H1 (cell line): Measurements from ENCODE around the gene PJA1. TPM values are rescaled to one million over a fixed set of nuclear protein-coding genes. Genes with fewer than 3 reads are reported as not detected.

Source experiments
- CTCF ChIA-PET: fragments of 300-600 bp; sonication (Branson Sonifier 250); formaldehyde crosslinking; loops from one replicate; lab custom pipeline; 2021; ENCODE audit not compliant: partially characterized antibody; lab: Charles Lee
- POLR2A ChIA-PET: fragments of 300-600 bp; sonication (Branson Sonifier 250); formaldehyde crosslinking; loops from one replicate; lab custom pipeline; 2021; ENCODE audit warnings: inconsistent platforms; ENCODE audit not compliant: partially characterized antibody; lab: Charles Lee
- DNase-seq, 2 experiments: peaks; one replicate each; pipeline versions ENCODE4 v3.0.0 to v3.0.0-alpha.2; 2010 to 2022; ENCODE audit warnings: low spot score in 2 of 2, low read depth in 1 of 2, mixed read lengths in 1 of 2
- FAIRE-seq: peaks from 2 replicates; lab custom pipeline; 2011; peaks lifted over from hg19 to GRCh38; lab: Jason Lieb, UNC
- H2AFZ ChIP-seq: 2 replicates; pipeline ENCODE4 v1.8.1; 2012; ENCODE audit warnings: low read length, inconsistent platforms
- H2AK5ac ChIP-seq: 2 replicates; pipeline ENCODE4 v1.6.1; 2013; ENCODE audit warnings: low read depth, low read length
- H2BK120ac ChIP-seq: replicated peaks from 2 replicates; pipeline ENCODE3; 2013; ENCODE audit warnings: low read depth, low read length, inconsistent platforms
- H2BK12ac ChIP-seq: 2 replicates; pipeline ENCODE4 v1.6.1; 2013; ENCODE audit warnings: low read depth, low read length
- H2BK15ac ChIP-seq: 2 replicates; pipeline ENCODE4 v1.6.1; 2013; ENCODE audit warnings: low read length
- H2BK20ac ChIP-seq: 2 replicates; pipeline ENCODE4 v1.6.1; 2013; ENCODE audit warnings: low read length
- H2BK5ac ChIP-seq: 2 replicates; pipeline ENCODE4 v1.6.1; 2013; ENCODE audit warnings: low read depth, low read length
- H3K14ac ChIP-seq: 2 replicates; pipeline ENCODE4 v1.6.1; 2013; ENCODE audit warnings: inconsistent platforms; ENCODE audit not compliant: insufficient read length
- H3K18ac ChIP-seq: 2 replicates; pipeline ENCODE4 v1.6.1; 2013; ENCODE audit warnings: low read length; ENCODE audit errors: extremely low read depth
- H3K23ac ChIP-seq: 2 replicates; pipeline ENCODE4 v1.6.1; 2013; ENCODE audit warnings: inconsistent platforms; ENCODE audit not compliant: insufficient read length
- H3K23me2 ChIP-seq: 2 replicates; pipeline ENCODE4 v1.6.1; 2013; ENCODE audit warnings: low read depth, low read length
- H3K27ac ChIP-seq: 2 replicates; pipeline ENCODE4 v1.6.1; 2011; ENCODE audit warnings: low read depth, low read length, inconsistent platforms
- H3K27me3 ChIP-seq, 4 experiments: replicated peaks in 1 of 4; 1 replicate in 1 of 4; 2 replicates in 3 of 4; pipeline versions ENCODE4 v1.6.1 to v1.8.1; 2011 to 2013; ENCODE audit warnings: low read length in 3 of 4, mild to moderate bottlenecking in 3 of 4, inconsistent platforms in 2 of 4, mixed read lengths in 2 of 4, moderate library complexity in 1 of 4; ENCODE audit not compliant: control insufficient read depth in 3 of 4, insufficient read depth in 3 of 4; ENCODE audit errors: extremely low read depth in 1 of 4
- H3K36me3 ChIP-seq, 4 experiments: 2 replicates each; pipeline versions ENCODE4 v1.6.1 to v1.8.1; 2011 to 2013; ENCODE audit warnings: mild to moderate bottlenecking in 4 of 4, low read length in 3 of 4, moderate library complexity in 2 of 4, control low read depth in 1 of 4, inconsistent platforms in 1 of 4; ENCODE audit not compliant: insufficient read depth in 4 of 4, control insufficient read depth in 2 of 4
- H3K4ac ChIP-seq: replicated peaks from 2 replicates; pipeline ENCODE3; 2013; ENCODE audit warnings: low read length, low read depth, mixed read lengths, inconsistent platforms; ENCODE audit not compliant: insufficient read length
- H3K4me1 ChIP-seq, 4 experiments: replicated peaks in 1 of 4; 1 replicate in 1 of 4; 2 replicates in 3 of 4; pipeline versions ENCODE4 v1.6.1 to v1.8.1; 2011 to 2013; ENCODE audit warnings: low read length in 3 of 4, inconsistent platforms in 2 of 4, mixed read lengths in 1 of 4; ENCODE audit not compliant: insufficient read depth in 4 of 4, control insufficient read depth in 3 of 4
- H3K4me2 ChIP-seq, 2 experiments: 2 replicates each; pipeline versions ENCODE4 v1.6.1 to v1.8.1; 2011 to 2013; ENCODE audit warnings: low read depth in 2 of 2, low read length in 2 of 2, control low read depth in 1 of 2, inconsistent platforms in 1 of 2, mild to moderate bottlenecking in 1 of 2; ENCODE audit not compliant: insufficient read depth in 1 of 2
- H3K4me3 ChIP-seq, 4 experiments: fragments of 200-600, 300-600 bp in 1 of 4; sonication (generic), shearing (Covaris generic), sonication (Bioruptor Twin) in 1 of 4; 2 replicates each; pipeline versions ENCODE4 v1.5.1 to v1.8.1; 2011 to 2016; ENCODE audit warnings: low read length in 4 of 4, low read depth in 3 of 4, control low read depth in 2 of 4, inconsistent platforms in 2 of 4, mild to moderate bottlenecking in 2 of 4, mixed read lengths in 1 of 4, moderate library complexity in 1 of 4; ENCODE audit not compliant: insufficient read depth in 2 of 4; ENCODE audit errors: extremely low read depth in 1 of 4
- H3K56ac ChIP-seq: replicated peaks from 2 replicates; pipeline ENCODE3; 2013; ENCODE audit warnings: low read depth, mild to moderate bottlenecking, mixed read lengths, low read length, inconsistent platforms; ENCODE audit not compliant: insufficient read length
- H3K79me1 ChIP-seq: 2 replicates; pipeline ENCODE4 v1.6.1; 2013; ENCODE audit warnings: low read depth, low read length, control low read depth
- H3K79me2 ChIP-seq, 2 experiments: 2 replicates each; pipeline versions ENCODE4 v1.6.1 to v1.8.1; 2012 to 2013; ENCODE audit warnings: low read length in 2 of 2, mild to moderate bottlenecking in 2 of 2, inconsistent platforms in 1 of 2; ENCODE audit not compliant: insufficient read depth in 2 of 2, control insufficient read depth in 1 of 2
- H3K9ac ChIP-seq, 4 experiments: replicated peaks in 1 of 4; 1 replicate in 1 of 4; 2 replicates in 3 of 4; pipeline versions ENCODE4 v1.6.1 to v1.8.1; 2011 to 2013; ENCODE audit warnings: low read depth in 3 of 4, low read length in 3 of 4, control low read depth in 2 of 4, mild to moderate bottlenecking in 2 of 4, moderate library complexity in 2 of 4, inconsistent platforms in 1 of 4; ENCODE audit errors: extremely low read depth in 1 of 4
- H3K9me3 ChIP-seq, 2 experiments: 2 replicates each; pipeline versions ENCODE4 v1.6.1 to v1.8.1; 2012 to 2013; ENCODE audit warnings: mild to moderate bottlenecking in 2 of 2, moderate library complexity in 2 of 2, control low read depth in 1 of 2, inconsistent platforms in 1 of 2, low read depth in 1 of 2, low read length in 1 of 2, mixed read lengths in 1 of 2; ENCODE audit not compliant: insufficient read depth in 2 of 2
- H4K20me1 ChIP-seq, 2 experiments: replicated peaks in 1 of 2; 2 replicates each; pipeline versions ENCODE3 to v1.8.1; 2011 to 2013; ENCODE audit warnings: inconsistent platforms in 2 of 2, low read length in 2 of 2, mild to moderate bottlenecking in 1 of 2; ENCODE audit not compliant: insufficient read depth in 2 of 2, control insufficient read depth in 1 of 2
- H4K5ac ChIP-seq: 2 replicates; pipeline ENCODE4 v1.6.1; 2013; ENCODE audit warnings: low read length, low read depth, mixed read lengths, inconsistent platforms; ENCODE audit not compliant: insufficient read length
- H4K8ac ChIP-seq: 2 replicates; pipeline ENCODE4 v1.8.0; 2013; ENCODE audit warnings: mild to moderate bottlenecking, moderate library complexity, low read length, inconsistent platforms; ENCODE audit not compliant: insufficient read depth; ENCODE audit errors: extremely low read depth
- H4K91ac ChIP-seq: replicated peaks from 2 replicates; pipeline ENCODE3; 2013; ENCODE audit warnings: low read length, mixed read lengths, inconsistent platforms; ENCODE audit not compliant: insufficient read length
- EZH2 ChIP-seq: fragments of 200-600 bp; sonication (generic); IDR thresholded peaks from 2 replicates; pipeline ENCODE4 v1.7.1; 2012; ENCODE audit warnings: low read depth, mild to moderate bottlenecking, moderate library complexity, low read length, inconsistent platforms; ENCODE audit not compliant: severe bottlenecking
- NRF1 ChIP-seq: IDR thresholded peaks from 2 replicates; pipeline ENCODE4 v1.6.1; 2011; ENCODE audit warnings: mild to moderate bottlenecking, low read depth, low read length, improper control_type of control experiment
- RNF2 ChIP-seq: fragments of 200-900, 300-1000 bp; sonication (generic); IDR thresholded peaks from 2 replicates; pipeline ENCODE4 v1.7.1; 2016; ENCODE audit warnings: borderline replicate concordance, low read depth, mild to moderate bottlenecking, antibody characterized with exemption, low read length; ENCODE audit not compliant: poor library complexity, severe bottlenecking; ENCODE audit errors: missing control alignments
- TAF1 ChIP-seq: IDR thresholded peaks from 2 replicates; pipeline ENCODE4 v1.6.1; 2011; ENCODE audit warnings: mild to moderate bottlenecking, low read depth, low read length
- TEAD4 ChIP-seq: IDR thresholded peaks from 2 replicates; pipeline ENCODE4 v1.6.1; 2012; ENCODE audit warnings: low read depth, low read length, inconsistent platforms, mixed read lengths
- YY1 ChIP-seq: IDR thresholded peaks from 2 replicates; pipeline ENCODE4 v1.6.1; 2011; ENCODE audit warnings: low read depth, mild to moderate bottlenecking, low read length
- WGBS, 2 experiments: shearing (Covaris generic) in 1 of 2; methylation state at CpG; one replicate each; pipeline versions ENCODE4 v1.1.6 to v1.1.7; 2013 to 2015; ENCODE audit warnings: low lambda C conversion rate in 2 of 2, mixed read lengths in 2 of 2, inconsistent platforms in 1 of 2, low coverage in 1 of 2, missing lambda C conversion rate in 1 of 2; ENCODE audit not compliant: insufficient replicate concordance in 2 of 2, insufficient coverage in 1 of 2, insufficient read length in 1 of 2; ENCODE audit errors: extremely low coverage in 1 of 2, missing lambda C conversion rate in 1 of 2; 5-methylcytosine and 5-hydroxymethylcytosine counted together
- polyA plus RNA-seq, 7 experiments: library from polyadenylated mRNA; depleted of rRNA in 3 of 7; stranded (reverse) in 5 of 7; unstranded in 2 of 7; fragments of >200 nt in 5 of 7; fragments of 200-250 nt in 2 of 7; gene quantifications; 1 replicate in 5 of 7; 2 replicates in 1 of 7; 4 replicates in 1 of 7; pipeline versions ENCODE4 v1.2.1 to v1.2.3, GENCODE V29; 2011 to 2013; ENCODE audit warnings: missing spikeins in 2 of 7, mixed read lengths in 2 of 7
- total RNA-seq: library from RNA; stranded (reverse); fragmentation: NEBNext Ultra II Directional; extraction: Animal tissue kit (Norgen Biotek cat#: 25700); gene quantifications from 2 replicates; pipeline ENCODE4 v1.2.1, GENCODE V29; 2021

PJA1 gene
- total and polyA plus RNA-seq, 2 of the 8 experiments (the other 6 are each of a cell fraction or from before 2014, with no cell fraction given), result 25.7 to 37.0 TPM

DNA sequence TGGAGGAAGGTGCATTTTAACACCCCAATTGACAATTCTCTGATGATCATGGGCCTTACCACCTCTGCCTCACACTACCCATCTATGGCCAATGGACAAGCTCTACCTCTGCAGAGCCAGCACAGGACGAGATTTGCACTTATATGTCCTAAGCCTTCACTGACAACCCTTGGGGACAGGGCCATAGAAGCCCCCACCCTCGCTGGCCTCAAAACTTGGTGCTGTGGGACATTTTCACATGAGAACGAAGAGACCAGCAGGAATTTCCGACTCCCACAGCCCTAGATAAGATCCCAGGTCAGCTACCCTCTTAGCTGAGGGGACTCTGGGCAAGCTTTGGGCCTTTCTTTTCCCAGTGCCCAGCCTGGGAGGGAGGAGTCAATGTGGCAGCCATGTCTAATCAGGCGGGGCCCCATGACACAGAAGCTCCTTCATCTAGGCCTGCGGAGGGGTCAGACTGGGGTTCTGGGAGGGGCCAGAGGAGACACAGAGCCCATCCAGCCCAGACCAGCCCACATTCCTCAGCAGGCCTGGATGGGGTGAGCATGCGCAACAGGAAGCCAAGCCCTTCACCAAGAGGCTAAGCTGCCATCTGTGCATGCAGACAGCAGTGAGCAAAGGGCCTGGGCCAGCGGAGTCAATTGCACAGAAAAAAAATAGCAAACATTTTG, 12.1 kb downstream of the PJA1 start:
- peaks cover 1% of the 10 kb centered on the region; the same call in 1 of the 2 replicates for H3K23me2 ChIP-seq
- no peaks in the 10 kb centered on the region for H3K36me3 ChIP-seq
- peak overlapping the region; percentile 87; the same call in 1 of the 2 replicates for H2BK20ac ChIP-seq
- H3K14ac ChIP-seq, result no peak overlapping the region
- H3K56ac ChIP-seq, result no peak overlapping the region
- 50% methylated on average over 5 of the region's 8 CpGs; no CpG with 5 or more reads in 1 of the 2 experiments for WGBS, 2 experiments
- 0 out of 2 replicates have a peak overlapping the region, but pooled peaks have one; percentile 9 for H2BK12ac ChIP-seq
- no peak overlapping the region for H3K4me2 ChIP-seq
- no peaks in the 10 kb centered on the region for H3K79me1 ChIP-seq
- H2AFZ ChIP-seq, result no peak overlapping the region; the same call in 1 of the 2 replicates
- no peak overlapping the region for H3K9ac ChIP-seq
- no peak overlapping the region for H2BK15ac ChIP-seq
- H4K20me1 ChIP-seq, result no peaks in the 10 kb centered on the region
- H2BK5ac ChIP-seq, result 0 out of 2 replicates have a peak overlapping the region, but pooled peaks have one; percentile 52
- H3K9me3 ChIP-seq, result no peaks in the 10 kb centered on the region
- peak overlapping the region; percentile 38 for H4K5ac ChIP-seq
- TF ChIP-seq TAF1 (0 out of 2 replicates have a peak, but pooled peaks have one; percentile 32), TEAD4 (peak; percentile 63), EZH2 (no peak), RNF2 (no peak), NRF1 (peak; percentile 39; the same call in 1 of the 2 replicates), YY1 (0 out of 2 replicates have a peak, but pooled peaks have one; percentile 42)
- peak overlapping the region; percentile 91 for H3K4ac ChIP-seq
- CTCF ChIA-PET, result interaction anchor here (1.0 to 2.0 kb wide), 7 partner anchors 12 to 111 kb away, joined by 3 to 8 read pairs (median 3); partner anchors contain the start of gene PJA1
- POLR2A ChIA-PET, result interaction anchor here (1.4 to 1.6 kb wide), 2 partner anchors 12 to 16 kb away, joined by 3 to 5 read pairs; no protein-coding TSS in a partner anchor
- no peak overlapping the region for H3K27ac ChIP-seq
- DNase-seq, result no peak
- no peaks in the 10 kb centered on the region for H3K79me2 ChIP-seq
- 0 out of 2 replicates have a peak overlapping the region, but pooled peaks have one; percentile 3 for H4K8ac ChIP-seq
- peak overlapping the region; percentile 55 for H4K91ac ChIP-seq
- 0 out of 2 replicates have a peak overlapping the region, but pooled peaks have one; percentile 4 for H2AK5ac ChIP-seq
- H3K18ac ChIP-seq, result peak overlapping the region; percentile 32
- H2BK120ac ChIP-seq, result no peak overlapping the region
- no peaks in the 10 kb centered on the region for H3K27me3 ChIP-seq
- peaks cover 4 to 24% (median 20%) of the 10 kb centered on the region in 4 experiments; a peak in 6 of 7 replicates for H3K4me1 ChIP-seq
- H3K23ac ChIP-seq, result no peak overlapping the region
- H3K4me3 ChIP-seq, result no peak overlapping the region
- FAIRE-seq, result peak; percentile 98
